ENCODE measurements around the gene WDR18. TPM values are rescaled to one million over a fixed set of nuclear protein-coding genes. Genes with fewer than 3 reads are reported as not detected.

WDR18 gene
- total and polyA plus RNA-seq, 2 of the 8 experiments (the other 6 are each of a cell fraction or from before 2014, with no cell fraction given) = 87.7 to 177 TPM

DNA sequence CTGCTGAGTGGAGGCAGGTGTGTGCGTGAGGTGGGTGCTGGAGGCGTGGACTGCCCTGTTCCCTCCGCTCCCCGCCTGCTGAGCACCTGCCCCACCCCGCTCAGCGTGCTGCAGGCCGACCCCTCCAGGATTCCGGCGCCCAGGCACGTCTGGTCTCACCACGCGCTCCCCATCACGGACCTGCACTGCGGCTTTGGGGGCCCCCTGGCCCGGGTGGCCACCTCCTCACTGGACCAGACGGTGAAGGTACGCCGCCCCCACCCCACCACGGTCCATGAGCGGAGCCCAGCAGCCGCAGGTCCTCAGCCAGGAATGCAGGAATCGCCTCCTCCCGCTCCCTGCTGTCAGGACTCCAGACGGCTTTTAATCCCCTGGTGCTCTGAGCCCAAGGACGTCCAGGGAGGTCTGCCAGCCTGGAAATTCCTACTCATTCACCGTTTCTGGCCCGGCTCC lies 6.0 kb downstream of the WDR18 start (continued):
- TF ChIP-seq ZNF274 (IDR thresholded peaks at IDR 0.05; ENCODE audit: borderline replicate concordance, extremely low read depth, low read length) (no peak), TBP (IDR thresholded peaks at IDR 0.05; ENCODE audit: low read depth, low read length) (no peak)

All from H1 (cell line).